ENCODE data around the gene TRAF3IP3. TPM values are rescaled to one million over a fixed set of nuclear protein-coding genes. Genes with fewer than 3 reads are reported as not detected.

TRAF3IP3 gene
- polyA plus RNA-seq, 1 donor from 2014 or later = 240 TPM

DNA sequence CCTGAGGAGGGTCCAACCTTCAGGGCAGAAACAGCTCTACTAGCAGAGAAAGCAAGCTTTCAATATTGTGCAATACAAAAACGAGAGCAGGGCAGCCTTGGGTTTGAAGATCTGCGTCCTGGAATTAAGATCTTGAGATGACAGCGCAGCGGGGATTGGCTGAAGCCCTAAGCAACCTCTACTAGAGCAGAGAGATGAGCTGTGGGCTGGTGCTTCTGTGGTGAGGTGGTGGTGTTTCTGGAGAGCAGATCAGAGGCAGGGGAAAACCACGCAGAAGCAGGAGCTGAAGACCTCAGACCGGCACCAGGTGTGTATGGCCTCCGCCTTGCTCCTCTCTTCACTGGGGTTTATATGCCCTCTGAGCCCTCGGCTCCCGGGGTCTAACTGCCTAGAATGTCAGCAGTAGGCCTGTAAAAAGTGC lies 12.5 kb downstream of the TRAF3IP3 start:
- Mint-ChIP-seq H3K27me3 (no peaks in the 10 kb centered on the region), H3K36me3 (peaks cover 18% of the 10 kb centered on the region), H3K27ac (no peak overlapping the region), H3K9me3 (no peaks in the 10 kb centered on the region), H3K4me3 (no peak overlapping the region), H3K4me1 (peaks cover 23 to 28% (median 28%) of the 10 kb centered on the region in 3 donors)

DNA sequence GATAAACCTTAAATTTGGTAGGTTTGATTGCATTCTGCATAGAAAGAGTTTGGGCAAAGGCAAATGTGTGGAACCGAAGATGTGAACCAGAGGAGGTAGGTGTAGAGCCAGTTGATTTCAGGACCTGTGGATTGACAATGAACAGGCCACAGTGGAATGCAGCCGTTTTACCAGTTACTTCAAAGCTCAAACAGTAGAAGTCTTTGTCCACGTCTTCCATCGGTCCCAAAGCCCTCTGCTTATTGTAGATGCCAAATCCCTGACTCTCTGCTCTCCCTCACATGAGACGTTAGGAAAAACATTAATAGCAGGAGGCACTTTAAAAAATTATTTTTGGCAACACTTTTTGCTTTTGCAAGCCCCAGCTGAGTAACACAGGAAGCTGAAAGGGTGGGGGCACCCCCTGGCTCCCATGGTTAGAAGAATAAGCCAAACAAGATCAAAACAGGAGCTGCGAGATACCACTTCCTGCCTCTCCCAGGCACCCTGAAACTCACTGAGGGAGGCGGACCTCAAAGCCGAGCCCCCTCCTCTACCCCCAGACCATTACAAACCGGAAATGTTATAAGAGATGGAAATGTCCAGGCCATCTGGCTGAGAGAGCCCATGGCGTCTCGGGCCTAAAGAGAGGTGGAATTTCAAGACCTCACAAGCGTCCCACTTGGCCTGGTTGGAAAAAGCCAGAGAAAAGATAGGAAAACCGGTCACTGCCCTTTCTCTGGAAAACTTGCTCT lies 13.5 kb downstream of the TRAF3IP3 start:
- H3K27me3 Mint-ChIP-seq = no peaks in the 10 kb centered on the region
- H3K4me1 Mint-ChIP-seq = peaks cover 21 to 37% (median 36%) of the 10 kb centered on the region in 3 donors
- H3K36me3 Mint-ChIP-seq = peaks cover 18% of the 10 kb centered on the region
- H3K9me3 Mint-ChIP-seq = no peaks in the 10 kb centered on the region
- no peak overlapping the region for H3K4me3 Mint-ChIP-seq
- H3K27ac Mint-ChIP-seq = no peak overlapping the region

DNA sequence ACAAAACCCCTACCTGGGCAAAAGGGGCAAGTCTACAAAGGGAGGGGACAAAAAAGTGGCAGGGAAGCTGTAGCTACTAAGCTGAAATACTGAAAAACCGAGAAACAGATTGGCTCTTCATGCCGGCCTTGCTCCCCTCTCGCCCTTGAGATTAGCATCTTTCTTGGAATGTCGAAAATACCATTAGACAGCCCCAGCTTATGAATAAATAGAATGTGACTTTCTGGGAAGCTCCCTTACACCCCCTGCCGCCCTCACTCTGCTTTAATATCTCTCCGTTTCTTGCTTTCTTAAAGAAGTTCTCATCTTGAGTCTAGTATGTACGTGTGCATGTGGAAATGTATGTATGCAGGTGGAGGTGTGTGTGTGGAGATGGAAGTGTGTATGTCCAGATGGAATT lies 14.1 kb downstream of the TRAF3IP3 start:
- no peak overlapping the region for H3K27ac Mint-ChIP-seq
- H3K36me3 Mint-ChIP-seq = peaks cover 21% of the 10 kb centered on the region

GRCh38 chr1:209770636-209771415 lies 15.0 kb downstream of the TRAF3IP3 start:
- no peaks in the 10 kb centered on the region for H3K27me3 Mint-ChIP-seq
- no peak overlapping the region for H3K4me3 Mint-ChIP-seq
- H3K36me3 Mint-ChIP-seq = peaks cover 20% of the 10 kb centered on the region

More for the DNA sequence above, 14.1 kb downstream of the TRAF3IP3 start:
- Mint-ChIP-seq H3K9me3 (no peaks in the 10 kb centered on the region), H3K4me1 (peaks cover 19 to 43% (median 41%) of the 10 kb centered on the region in 3 donors), H3K27me3 (no peaks in the 10 kb centered on the region), H3K4me3 (no peak overlapping the region)

DNA sequence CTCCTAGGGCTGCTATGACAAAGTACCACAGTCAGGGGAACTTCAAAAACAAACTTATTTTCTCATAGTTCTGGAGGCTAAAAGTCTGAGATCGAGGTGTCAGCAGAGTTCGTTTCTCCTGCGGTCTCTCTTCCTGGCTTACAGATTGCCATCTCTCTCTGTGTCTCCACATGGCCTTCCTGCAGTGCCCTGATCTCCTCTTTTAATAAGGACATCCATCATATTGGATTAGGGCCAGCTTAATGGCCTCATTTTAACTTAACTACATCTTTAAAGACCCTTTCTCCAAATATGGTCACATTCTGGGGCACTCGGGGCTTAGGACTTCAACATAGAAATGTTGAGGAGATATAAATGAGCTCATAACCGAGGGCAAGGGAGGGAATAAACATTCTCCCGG lies 16.3 kb downstream of the TRAF3IP3 start:
- peaks cover 14 to 42% (median 42%) of the 10 kb centered on the region in 3 donors for H3K4me1 Mint-ChIP-seq

More at GRCh38 chr1:209770636-209771415, 15.0 kb downstream of the TRAF3IP3 start:
- Mint-ChIP-seq H3K4me1 (peaks cover 18 to 47% (median 47%) of the 10 kb centered on the region in 3 donors), H3K27ac (no peak overlapping the region), H3K9me3 (no peaks in the 10 kb centered on the region)

GRCh38 chr1:209774592-209774991 lies 18.7 kb downstream of the TRAF3IP3 start:
- Mint-ChIP-seq H3K27me3 (no peaks in the 10 kb centered on the region), H3K4me1 (peaks cover 9 to 30% (median 29%) of the 10 kb centered on the region in 3 donors), H3K4me3 (peak overlapping the region; percentile 61 to 91 (median 80)), H3K36me3 (peaks cover 13% of the 10 kb centered on the region), H3K9me3 (no peaks in the 10 kb centered on the region), H3K27ac (peak overlapping the region; percentile 0 to 87 (median 52))

More for the DNA sequence above, 16.3 kb downstream of the TRAF3IP3 start:
- peak overlapping the region in 1 of 4 donors; percentile 22 for H3K4me3 Mint-ChIP-seq
- H3K27ac Mint-ChIP-seq = no peak overlapping the region
- H3K9me3 Mint-ChIP-seq = no peaks in the 10 kb centered on the region
- H3K27me3 Mint-ChIP-seq = no peaks in the 10 kb centered on the region
- peaks cover 12% of the 10 kb centered on the region for H3K36me3 Mint-ChIP-seq

DNA sequence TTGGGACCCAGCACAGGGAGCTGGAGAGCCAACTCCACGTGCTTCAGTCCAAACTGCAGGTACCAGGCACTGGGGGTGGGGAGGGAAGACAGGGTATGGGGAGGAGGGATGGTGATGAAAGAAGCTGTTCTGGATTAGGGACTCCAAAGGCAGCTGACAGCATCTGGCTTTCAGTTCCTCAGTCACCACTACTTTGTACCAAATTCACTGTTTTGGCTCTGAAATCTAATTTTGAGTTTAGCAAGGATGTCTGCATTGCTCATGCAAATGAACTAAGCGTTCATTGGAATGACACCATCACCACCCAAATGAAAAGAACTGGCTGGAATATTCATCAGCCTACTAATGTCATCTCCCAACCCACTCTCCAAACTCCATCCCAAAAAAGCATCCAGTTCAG lies 19.8 kb downstream of the TRAF3IP3 start:
- Mint-ChIP-seq H3K4me1 (peaks cover 9 to 30% (median 28%) of the 10 kb centered on the region in 3 donors), H3K9me3 (no peaks in the 10 kb centered on the region), H3K36me3 (peaks cover 15% of the 10 kb centered on the region), H3K27me3 (no peaks in the 10 kb centered on the region), H3K4me3 (peak overlapping the region in 2 of 4 donors; percentile 45 to 91), H3K27ac (peak overlapping the region in 2 of 3 donors; percentile 43 to 52)

DNA sequence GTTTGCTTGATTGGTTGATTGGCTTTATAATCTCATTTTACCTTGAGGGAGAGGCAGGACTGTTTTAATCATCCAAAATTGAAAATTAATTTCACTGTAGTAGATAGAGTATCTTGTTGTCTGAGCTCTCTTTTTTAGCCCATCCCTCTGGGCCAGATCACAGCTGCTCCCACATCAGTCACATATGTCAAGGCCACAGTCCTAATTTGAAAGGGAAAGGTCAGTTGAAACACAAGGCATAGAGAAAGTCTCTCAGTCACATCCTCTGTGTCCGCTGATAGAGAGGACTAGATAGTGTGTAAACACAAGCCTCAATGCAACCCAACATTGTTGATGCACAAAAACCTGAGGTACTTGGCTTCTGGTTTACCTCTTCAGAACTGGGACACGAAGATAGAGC lies 21.7 kb downstream of the TRAF3IP3 start:
- Mint-ChIP-seq H3K36me3 (peaks cover 15% of the 10 kb centered on the region), H3K4me1 (peaks cover 13 to 31% (median 28%) of the 10 kb centered on the region in 3 donors), H3K4me3 (no peak overlapping the region)

GRCh38 chr1:209778102-209778501 lies 22.2 kb downstream of the TRAF3IP3 start:
- Mint-ChIP-seq H3K27ac (peak overlapping the region in 1 of 3 donors; percentile 77), H3K4me3 (no peak overlapping the region), H3K36me3 (peaks cover 15% of the 10 kb centered on the region), H3K27me3 (no peaks in the 10 kb centered on the region), H3K4me1 (peaks cover 15 to 28% (median 27%) of the 10 kb centered on the region in 3 donors), H3K9me3 (no peaks in the 10 kb centered on the region)

More for the DNA sequence above, 21.7 kb downstream of the TRAF3IP3 start:
- Mint-ChIP-seq H3K27ac (peak overlapping the region in 2 of 3 donors; percentile 55 to 77), H3K27me3 (no peaks in the 10 kb centered on the region), H3K9me3 (no peaks in the 10 kb centered on the region)

DNA sequence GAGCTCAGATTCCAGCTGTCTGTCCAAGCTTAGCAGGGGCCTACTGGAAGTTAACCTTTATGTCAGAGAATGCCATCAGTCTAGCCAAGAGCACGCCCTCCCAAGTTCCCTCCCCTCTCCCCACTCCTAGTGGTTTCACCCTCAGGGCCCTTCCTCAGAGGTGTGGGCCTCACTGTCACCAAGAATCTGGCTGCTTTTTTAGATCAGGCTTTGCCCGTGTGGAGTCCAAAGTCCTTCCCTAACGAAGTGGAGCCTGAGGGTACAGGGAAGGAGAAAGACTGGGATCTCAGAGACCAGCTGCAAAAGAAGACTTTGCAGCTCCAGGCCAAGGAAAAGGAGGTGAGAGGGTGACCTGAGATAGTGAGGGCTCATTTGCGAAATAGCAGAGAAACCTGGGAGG lies 24.4 kb downstream of the TRAF3IP3 start:
- peak overlapping the region in 1 of 4 donors; percentile 39 for H3K4me3 Mint-ChIP-seq
- peak overlapping the region in 2 of 3 donors; percentile 9 to 41 for H3K27ac Mint-ChIP-seq
- peaks cover 9% of the 10 kb centered on the region for H3K36me3 Mint-ChIP-seq
- H3K27me3 Mint-ChIP-seq = no peaks in the 10 kb centered on the region
- H3K9me3 Mint-ChIP-seq = peaks cover 0 to 2% (median 0%) of the 10 kb centered on the region in 3 donors
- peaks cover 17 to 33% (median 17%) of the 10 kb centered on the region in 3 donors for H3K4me1 Mint-ChIP-seq

- peaks cover 10% of the 10 kb centered on the region for H3K36me3 Mint-ChIP-seq
- H3K4me3 Mint-ChIP-seq = peak overlapping the region in 3 of 4 donors; percentile 86 to 98 (median 97)
- H3K4me1 Mint-ChIP-seq = peaks cover 12 to 24% (median 15%) of the 10 kb centered on the region in 3 donors
- peak overlapping the region in 2 of 3 donors; percentile 53 to 92 for H3K27ac Mint-ChIP-seq
- H3K27me3 Mint-ChIP-seq = peaks cover 9% of the 10 kb centered on the region
- H3K9me3 Mint-ChIP-seq = peaks cover 0 to 4% (median 0%) of the 10 kb centered on the region in 3 donors
Observed at GRCh38 chr1:209783386-209783785, 27.5 kb downstream of the TRAF3IP3 start.

DNA sequence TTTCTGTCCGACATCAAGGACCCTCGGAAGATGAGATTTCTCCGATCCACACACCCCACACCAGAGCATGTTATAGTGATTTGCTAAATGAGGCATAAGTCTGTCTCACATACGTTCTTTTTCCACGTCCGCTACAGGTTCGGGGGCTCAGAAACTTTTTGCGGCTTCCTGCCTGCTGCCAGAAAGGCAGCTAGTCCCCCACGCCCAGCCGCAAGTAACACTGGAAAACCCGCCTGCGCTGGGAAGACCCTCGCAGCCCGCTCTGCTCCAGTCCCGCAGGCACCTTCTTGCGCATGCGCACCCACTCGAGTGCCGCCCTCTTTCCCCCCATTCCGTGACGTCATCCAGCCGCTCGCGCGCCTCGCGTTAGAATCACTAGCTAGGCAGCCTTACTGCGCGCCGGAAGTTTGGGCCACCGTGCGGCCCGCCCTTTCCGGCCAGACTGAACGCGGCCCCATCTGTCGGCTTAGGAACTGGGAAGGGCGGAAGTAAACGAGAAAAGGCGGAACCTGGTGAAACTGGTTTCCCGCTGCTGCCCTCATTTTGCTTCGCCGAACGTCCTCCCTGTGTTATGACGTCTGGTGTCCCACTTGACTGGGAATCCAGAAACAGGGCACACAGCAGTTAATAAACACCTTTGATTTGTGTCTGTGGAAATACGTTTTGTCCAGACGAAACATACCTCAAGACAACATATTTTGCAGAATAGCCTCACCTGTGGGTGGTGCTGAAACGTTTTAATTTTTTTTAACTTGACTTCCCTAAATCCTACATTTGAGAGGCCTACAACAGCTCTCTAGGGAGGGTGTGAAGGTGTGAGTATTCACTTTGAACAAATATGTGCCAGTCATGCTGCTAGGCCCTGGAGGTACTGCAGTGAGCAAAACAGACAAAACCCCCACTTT lies 28.7 kb downstream of the TRAF3IP3 start, which contains the start of gene C1orf74:
TSS of gene C1orf74 (minus strand) at position 295 of the 905 bp plus-strand sequence. CDS start 925 bp downstream, outside the sequence.
- H3K4me3 Mint-ChIP-seq = peak within 1 kb of the TSS; percentile 86 to 99 (median 98)
- H3K9me3 Mint-ChIP-seq = peaks cover 0 to 4% (median 0%) of the 10 kb centered on the region in 3 donors
- H3K4me1 Mint-ChIP-seq = peaks cover 9 to 24% (median 10%) of the 10 kb centered on the region in 3 donors
- peaks cover 8% of the 10 kb centered on the region for H3K36me3 Mint-ChIP-seq
- peaks cover 18% of the 10 kb centered on the region for H3K27me3 Mint-ChIP-seq
- H3K27ac Mint-ChIP-seq = peak within 1 kb of the TSS; percentile 92 to 99 (median 99)

- Mint-ChIP-seq H3K4me1 (peaks cover 9 to 24% (median 10%) of the 10 kb centered on the region in 3 donors), H3K36me3 (peaks cover 6% of the 10 kb centered on the region), H3K4me3 (peak overlapping the region in 2 of 4 donors; percentile 30 to 86), H3K27ac (peak overlapping the region in 2 of 3 donors; percentile 92 to 99), H3K27me3 (peaks cover 23% of the 10 kb centered on the region), H3K9me3 (peaks cover 0 to 4% (median 0%) of the 10 kb centered on the region in 3 donors)
Observed at GRCh38 chr1:209785592-209785991, 29.7 kb downstream of the TRAF3IP3 start.

DNA sequence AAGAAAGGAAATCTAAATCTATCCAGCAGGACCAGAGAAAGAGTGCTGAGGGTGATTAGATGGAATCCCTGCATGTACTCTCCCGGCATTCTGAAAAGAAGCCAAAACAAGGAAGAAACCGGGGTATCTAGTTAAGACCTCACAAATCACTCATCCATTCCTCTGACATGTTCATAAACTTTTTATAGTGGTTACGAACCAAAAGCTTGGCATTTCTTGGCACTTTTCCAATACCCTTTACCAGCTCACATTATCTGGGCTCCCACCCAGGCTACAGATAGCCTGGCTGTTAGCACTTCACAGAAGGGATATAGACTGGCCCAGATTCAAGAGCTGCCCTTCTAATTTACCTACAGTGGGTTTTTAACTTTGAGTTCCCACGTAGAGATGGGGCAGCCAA lies 30.3 kb downstream of the TRAF3IP3 start:
- peaks cover 6% of the 10 kb centered on the region for H3K36me3 Mint-ChIP-seq
- H3K9me3 Mint-ChIP-seq = peaks cover 0 to 4% (median 0%) of the 10 kb centered on the region in 3 donors
- H3K27ac Mint-ChIP-seq = peak overlapping the region in 2 of 3 donors; percentile 30 to 99
- H3K4me1 Mint-ChIP-seq = peaks cover 9 to 24% (median 10%) of the 10 kb centered on the region in 3 donors
- H3K4me3 Mint-ChIP-seq = peak overlapping the region in 1 of 4 donors; percentile 18
- peaks cover 25% of the 10 kb centered on the region for H3K27me3 Mint-ChIP-seq

Measured in IgD-negative memory B cell (primary cell).